HG03039 (cell line): ENCODE measurements around the gene ADSS2.
"Not testable (repeated sequence)": the region's sequence is repeated elsewhere in the genome, so short reads cannot be mapped to it uniquely, and the experiment has no call there.

Source experiments
- ATAC-seq: cut with Tn5 transposase; IDR thresholded peaks from one replicate; pipeline ENCODE4 v1.9.1; 2021; ENCODE audit warnings: mild to moderate bottlenecking, moderate library complexity; ENCODE audit not compliant: unreplicated experiment

Gene ADSS2

DNA sequence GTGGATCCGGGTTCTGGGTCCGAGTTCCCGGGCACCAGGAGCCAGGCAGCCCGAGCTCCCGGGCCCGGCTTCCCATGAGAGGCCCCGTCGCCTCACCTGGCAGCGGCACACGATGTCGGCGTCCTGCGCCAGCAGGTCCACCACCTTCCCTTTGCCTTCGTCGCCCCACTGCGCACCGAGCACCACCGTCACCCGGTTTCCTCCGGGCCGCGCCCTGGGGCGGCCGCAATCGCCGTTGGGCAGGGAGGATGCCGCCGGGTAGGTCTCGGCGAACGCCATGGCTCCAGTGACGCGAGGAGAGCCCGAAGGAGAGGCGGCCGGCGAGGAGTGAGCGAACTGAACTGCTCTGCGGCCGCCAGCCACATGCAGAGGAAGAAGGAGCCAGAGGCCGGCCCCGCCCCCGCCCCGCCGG lies at the start of gene ADSS2:
ADSS2 (minus strand) TSS at position 371 of the 412 bp plus-strand sequence; CDS start at position 279, 92 bp downstream.
- ATAC-seq, result peak; percentile 17

DNA sequence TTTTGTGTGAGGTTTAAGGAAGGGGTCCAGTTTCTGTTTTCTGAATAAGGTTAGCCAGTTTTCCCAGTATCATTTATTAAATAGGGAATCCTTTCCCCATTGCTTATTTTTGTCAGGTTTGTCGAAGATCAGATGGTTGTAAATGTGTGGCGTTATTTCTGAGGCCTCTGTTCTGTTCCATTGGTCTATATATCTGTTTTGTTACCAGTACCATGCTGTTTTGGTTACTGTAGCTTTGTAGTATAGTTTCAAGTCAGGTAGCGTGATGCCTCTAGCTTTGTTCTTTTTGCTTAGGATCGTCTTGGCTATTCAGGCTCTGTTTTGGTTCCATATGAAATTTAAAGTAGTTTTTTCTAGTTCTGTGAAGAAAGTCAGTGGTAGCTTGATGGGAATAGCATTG lies 48.8 kb upstream of the ADSS2 start:
- ATAC-seq, result not testable (repeated sequence)

DNA sequence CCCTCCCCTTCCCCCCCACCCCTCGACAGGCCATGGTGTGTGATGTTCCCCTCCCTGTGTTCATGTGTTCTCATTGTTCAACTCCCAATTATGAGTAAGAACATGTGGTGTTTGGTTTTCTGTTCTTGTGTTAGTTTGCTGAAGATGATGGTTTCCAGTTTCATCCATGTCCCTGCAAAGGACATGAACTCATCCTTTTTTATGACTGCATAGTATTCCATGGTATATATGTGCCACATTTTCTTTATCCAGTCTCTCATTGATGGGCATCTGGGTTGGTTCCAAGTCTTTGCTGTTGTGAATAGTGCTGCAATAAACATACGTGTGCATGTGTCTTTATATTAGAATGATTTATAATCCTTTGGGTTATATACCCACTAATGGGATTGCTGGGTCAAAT lies 47.8 kb upstream of the ADSS2 start:
- not testable (repeated sequence) for ATAC-seq

DNA sequence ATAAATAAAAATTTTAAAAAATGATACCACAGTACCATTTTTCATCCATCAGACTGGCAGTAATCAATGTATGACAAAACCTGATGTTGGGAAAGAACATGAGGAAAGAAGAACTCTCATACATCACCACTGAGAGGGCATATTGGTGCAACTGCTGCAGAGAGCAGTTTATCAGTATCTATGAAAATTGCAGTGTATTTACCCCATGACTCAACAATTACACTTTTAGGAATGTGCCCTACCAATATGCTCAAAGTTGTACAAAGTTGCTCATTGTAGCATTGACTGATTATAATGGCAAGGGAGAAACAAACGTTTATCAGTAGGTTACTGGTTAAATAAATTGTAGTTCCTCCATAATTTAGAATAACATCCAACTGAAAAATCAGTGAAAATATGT lies 46.1 kb upstream of the ADSS2 start:
- no peak for ATAC-seq

DNA sequence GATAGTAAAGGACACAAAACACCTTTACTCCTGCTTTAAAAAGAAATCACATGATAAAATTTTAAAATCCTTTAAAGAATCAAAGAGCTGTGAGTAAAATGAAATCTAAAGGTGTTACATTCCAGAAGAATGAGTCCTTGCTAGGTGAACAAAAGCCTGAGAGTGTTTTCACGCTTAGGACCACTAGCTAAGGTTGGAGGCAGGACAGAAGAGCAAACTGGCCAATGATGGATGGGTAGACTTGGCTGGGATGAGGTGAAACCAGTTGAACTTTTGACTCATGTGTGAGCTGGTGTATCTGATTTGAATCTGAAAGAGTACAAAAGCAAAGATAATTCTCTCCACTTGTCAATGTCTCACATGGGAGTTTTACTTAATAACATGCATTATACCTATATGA lies 44.5 kb upstream of the ADSS2 start:
- no peak for ATAC-seq

DNA sequence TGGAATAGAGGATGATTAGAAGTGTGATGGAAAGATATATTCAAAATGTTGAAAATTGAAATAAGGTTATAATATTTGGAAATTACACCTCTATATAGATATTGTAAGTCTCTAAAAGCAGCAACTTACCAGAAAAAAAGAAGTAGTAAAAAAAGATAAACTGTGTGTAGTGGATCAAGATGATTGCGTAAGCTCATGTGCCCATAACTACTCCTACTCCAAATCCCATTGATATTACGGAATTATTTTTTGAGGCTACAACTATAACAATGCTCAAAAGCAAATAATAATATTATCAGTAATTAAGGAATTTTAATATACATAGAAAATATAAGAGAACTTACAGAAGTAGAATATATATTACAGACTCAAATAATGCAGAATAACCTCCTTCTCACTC lies 42.9 kb upstream of the ADSS2 start:
- ATAC-seq, result no peak

DNA sequence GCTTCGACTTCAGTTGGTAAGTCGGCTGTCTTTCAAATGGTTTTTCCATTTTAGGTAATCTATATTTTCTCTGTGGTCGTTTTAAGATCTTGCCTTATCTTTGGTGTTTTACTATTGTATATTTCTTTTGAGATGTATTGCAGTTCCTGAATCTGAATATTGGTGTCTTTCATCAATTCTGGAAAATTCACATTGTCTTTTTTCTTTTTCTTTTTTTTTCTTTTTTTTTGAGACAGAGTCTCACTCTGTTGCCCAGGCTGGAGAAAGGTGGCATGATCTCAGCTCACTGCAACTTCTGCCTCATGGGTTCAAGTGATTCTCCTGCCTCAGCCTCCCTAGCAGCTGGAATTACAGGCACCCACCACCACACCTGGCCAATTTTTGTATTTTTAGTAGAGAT lies 33.3 kb upstream of the ADSS2 start:
- not testable (repeated sequence) for ATAC-seq

DNA sequence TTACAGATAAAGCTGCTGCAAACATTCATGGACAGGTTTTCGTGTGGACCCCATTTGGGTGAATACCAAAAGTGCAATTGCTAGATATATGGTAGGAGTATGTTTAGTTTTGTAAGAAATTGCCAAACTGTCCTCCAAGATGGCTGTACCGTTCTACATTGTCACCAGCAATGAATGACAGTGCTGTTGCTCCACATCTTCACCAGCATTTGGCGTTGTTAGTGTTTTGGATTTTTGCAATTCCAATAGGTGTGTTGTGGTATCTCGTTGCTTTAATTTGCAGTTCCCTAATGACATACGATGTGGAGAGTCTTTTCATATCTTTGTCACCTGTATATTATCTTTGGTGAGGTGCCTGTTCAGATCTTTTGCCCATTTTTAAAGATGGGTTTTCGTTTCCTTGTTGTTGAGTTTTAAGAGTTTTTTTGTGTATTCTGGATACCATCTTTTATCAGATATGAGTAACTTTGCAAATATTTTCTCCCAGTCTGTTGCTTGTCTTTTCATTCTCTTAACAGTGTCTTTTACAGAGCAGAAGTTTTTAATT lies 21.4 kb upstream of the ADSS2 start:
- no peak for ATAC-seq

DNA sequence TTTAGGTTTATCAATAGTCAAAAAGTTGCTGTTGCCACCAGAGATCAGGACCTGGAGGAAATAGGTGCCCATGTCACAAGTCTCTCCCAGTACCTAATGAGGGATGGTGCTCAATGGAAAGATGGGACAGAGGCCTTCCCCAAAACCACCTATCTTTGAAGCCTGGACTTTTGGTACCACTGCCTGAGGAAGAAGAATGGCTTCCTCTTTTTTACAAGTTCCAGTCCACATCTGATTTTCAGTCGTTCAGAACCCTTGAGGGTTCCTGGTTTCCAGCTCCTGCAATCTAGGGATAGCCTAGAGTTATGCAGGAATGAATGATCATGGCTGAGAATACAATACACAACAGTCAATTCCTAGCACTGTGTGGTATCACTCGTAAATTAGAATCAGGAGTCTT lies 15.0 kb upstream of the ADSS2 start:
- no peak for ATAC-seq

DNA sequence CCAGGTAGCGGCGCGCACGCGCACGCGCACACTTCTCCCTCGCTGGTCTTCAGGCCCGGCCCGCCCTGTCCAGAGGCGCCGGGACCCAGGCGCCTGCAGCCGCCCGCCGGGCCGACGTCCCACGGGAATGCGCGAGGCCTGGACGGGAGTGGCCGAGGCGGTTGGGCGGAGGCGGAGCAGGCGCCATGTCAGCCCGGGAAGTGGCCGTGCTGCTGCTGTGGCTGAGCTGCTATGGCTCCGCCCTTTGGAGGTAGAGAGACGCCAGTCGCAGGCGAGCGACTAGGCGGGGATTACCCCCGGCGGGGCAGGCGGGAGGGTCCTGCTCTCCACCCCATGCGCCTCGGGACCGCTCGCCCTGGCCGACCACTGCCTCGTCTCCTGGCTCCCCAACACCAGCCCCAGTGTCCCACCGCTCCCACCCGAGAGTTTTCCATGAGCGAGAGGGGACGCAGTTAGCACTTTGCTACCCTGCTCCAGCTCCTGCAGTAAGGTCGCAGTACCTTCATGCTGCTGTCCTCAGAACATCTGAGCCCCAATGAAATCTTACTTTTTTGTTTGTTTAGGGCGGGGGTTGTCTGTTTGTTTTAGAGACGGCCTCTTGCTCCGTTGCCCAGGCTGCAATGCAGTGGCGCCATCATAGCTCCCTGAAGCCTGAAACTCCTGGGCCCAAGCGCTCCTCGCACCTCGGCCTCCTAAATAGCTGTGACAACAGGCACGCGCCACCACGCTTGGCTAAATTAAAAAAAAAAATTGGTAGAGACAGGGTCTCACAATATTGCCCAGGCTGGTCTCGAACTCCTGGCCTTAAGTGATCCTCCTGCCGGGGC lies 9.7 kb upstream of the ADSS2 start, which contains the start of gene CATSPERE:
CATSPERE (plus strand) TSS at position 29 of the 827 bp plus-strand sequence; CDS start at position 186, 157 bp downstream.
- peak; percentile 98 for ATAC-seq

DNA sequence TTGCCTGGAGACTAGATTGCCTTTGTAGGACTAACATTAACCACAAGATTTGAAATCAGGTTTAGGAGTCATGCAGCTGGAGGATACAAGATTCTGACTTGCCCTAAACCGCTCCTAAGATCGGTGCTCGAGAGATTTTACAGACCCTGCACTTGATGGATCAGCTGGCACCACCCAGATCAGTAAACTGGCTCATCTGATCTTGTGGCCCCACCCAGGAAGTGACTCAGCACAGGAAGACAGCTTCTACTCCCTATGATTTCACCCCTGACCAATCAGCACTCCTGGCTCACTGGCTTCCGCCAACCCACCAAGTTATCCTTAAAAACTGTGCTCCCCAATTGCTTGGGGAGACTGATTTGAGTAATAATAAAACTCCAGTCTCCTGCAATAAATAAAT lies 8.5 kb upstream of the ADSS2 start:
- ATAC-seq, result no peak

DNA sequence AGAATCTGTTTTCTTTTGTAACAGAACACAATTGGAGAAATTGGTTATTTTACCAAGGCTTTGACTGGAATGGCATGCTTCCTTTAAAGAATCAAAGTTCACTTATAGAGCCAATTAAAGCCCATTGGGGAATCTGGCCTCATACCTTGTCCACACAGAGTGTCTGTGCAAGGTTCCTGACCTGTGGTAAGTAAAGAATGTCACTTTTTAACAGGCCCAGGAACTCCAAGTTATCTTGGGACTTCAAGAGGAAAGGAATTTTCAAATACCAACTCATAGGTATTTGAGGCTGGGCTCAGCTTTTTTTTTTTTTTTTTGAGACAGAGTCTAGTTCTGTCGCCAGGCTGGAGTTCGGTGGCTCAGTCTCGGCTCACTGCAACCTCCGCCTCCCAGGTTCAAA lies 7.1 kb upstream of the ADSS2 start:
- ATAC-seq, result no peak

DNA sequence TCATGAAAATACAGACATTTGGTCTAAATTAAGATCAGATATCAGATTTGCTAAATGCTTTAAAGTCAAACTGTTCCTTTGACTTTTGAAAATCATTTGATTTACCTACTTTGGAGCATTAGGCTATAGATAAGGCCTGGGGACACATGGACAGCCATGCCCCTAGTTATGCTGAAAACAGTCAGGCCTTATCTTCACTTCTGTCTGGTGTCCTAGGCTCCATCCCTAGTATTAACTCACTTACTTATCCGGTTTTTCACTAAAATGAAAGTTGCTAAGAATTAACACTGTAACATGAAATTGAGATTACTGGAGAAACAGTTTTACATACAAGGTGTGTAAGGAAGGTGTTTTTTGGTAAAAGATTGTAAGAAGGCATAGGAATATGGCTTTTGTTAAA lies 4.9 kb upstream of the ADSS2 start:
- no peak for ATAC-seq

DNA sequence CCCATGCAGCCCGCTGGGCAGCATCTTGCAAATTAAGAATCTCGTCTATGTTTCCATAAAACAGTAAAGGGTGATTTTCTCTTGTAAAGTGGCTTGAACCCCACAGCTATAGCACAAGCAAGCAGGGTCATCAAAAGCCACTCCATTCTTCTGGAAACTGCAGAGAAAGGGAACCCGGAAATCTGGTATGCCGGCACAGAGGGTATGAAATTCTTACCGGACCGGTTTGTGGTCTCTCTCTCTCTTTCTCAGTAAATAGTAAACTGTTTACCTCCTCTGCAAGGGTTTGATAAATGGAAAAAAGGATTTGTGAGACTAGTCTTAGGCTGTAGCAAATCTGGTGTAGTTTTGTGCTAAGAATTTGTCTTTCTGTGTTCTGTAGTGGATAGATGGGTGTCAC lies 2.7 kb upstream of the ADSS2 start:
- ATAC-seq, result no peak

DNA sequence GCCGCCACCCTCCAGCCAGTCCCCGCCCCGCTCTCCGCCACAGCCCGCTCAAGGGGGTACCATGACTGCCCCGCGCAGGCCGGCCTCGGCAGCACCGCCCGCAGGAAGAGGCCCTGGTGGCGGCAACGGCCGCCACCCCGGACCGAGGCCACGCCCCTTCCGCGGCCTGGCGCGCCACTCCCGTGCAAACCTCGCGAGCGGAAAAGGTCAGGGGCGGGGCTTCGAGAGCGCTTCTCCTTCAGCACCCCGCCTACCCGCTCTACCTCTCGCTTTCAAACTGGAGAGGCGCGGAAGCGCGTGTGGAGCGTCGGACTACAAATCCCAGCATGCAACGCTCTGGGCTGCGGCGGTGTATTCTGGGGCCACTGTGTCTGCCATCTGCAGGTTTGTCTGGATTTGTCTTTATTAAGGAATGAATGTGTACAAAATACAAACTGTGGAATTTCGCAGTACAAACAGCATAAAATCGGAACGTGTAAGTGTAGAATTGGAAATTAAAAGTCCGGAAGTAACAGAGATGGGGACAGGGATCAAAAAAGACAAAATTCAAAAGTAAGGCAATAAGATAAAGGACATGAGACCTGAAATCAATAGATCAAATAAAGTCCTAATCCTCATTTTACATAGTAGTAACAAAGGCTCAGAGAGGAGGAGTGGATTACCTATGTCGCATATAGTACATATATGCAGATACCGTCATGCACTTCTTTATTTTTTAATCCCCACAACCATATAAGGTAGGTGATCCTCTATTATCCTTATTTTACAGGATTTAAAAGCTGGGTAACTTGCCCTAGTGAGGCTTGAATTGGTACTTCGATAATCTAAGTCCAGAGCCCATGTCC lies 464 bp upstream of the ADSS2 start:
- peak; percentile 96 for ATAC-seq

DNA sequence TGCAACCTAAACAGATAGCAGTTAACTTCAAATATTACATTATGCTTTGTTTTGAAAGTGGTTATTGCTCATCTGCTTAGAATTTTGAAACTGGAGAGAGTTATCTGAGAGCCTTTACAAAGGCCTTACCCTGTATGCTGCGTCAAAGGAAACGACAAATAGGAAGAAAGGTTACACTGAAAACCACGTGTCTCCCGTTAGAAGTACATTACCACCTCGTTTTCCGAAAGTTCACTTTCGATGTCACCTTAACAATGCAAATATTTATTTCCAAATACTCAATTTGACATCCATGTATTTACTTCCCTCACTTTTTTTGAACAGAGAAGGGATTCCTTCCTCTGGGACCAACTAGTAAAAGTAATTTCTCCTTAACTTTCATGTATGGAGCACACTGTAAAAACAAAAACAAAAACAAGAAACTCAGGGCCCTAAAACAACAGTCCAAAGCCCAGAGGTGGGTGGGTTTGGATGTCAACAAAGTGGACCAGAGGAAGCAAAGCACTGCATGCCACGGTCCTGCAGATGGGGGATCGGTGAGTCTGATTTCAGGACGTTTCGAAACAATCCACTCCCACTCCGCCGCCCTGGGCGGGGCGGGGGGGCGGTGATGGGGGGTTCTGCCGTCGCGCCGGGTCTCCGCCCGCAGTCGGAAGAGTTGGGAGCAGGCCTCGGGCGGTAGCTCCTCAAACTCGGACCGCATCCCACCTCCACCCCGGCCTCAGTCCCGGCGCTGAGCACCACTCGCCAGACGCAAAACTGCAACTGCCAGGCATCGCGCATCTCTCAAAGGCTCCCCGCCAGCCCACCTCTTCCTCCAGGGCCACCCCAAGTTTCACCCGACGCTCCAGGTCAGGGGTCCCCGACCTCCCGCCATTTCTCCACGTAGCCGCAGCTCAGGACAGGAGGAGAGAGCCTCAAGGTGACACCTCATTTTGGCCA lies 841 bp downstream of the ADSS2 start:
- no peak for ATAC-seq

DNA sequence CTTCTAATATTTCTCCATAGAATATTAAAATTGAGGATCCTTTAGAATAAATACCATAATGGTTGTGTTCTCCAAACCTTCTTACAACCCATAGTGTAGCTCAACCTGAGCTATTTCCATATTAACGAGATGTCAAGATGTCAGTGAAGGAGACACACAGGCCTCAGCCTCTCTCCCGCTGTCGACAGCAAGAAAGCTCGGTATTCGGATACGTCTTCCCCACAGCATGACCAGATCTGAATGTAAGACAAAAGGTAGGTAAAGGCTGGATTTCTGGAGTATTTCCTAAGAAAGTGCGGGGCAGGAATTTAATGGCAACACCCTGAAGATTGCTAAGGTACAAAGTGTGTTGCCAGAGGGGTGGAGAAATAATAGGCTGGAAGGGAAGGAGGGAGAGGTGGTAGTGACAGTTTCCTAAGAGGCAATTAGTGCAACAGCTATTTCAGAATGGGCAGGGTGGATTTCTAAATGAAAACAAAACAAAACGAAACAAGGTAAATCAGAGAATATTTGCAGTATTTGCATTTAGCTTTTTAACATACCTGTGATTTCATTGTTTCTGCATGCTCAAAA lies 1.7 kb downstream of the ADSS2 start:
- ATAC-seq, result no peak

DNA sequence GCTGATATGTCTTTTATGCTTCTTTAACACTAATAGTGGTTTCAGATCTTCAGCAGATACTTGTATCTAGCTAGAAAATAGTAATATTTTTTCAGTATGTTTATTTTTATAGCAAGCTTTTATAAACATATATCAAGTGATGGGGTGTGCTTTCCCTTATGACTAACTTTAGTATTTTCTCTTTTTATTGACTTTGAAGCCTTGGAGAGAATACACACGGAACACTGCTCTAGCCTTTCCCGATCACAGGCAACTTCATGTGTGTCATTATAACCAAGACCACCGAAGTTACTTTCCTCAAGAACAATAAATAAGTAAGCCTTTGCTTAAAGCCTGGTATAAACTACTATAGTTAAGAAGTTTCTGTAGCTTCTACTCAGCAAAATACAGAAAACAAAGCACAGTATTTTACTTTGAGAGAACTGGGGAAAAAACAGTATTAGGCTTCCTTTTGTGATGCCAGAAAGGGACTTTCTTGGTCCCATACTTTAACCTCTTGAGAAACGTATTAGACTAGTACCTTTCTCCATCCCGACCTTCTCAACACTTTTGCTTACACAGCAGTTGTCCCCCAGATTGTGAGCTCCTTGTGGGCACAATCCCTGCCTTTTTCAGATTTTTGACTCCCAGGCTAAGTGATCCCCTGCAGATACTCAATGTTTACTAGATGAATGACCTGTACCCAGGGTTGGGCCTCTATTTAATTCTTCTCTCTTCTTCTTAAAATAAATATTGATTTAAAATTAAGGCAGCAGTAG lies 3.3 kb downstream of the ADSS2 start:
- ATAC-seq, result no peak

DNA sequence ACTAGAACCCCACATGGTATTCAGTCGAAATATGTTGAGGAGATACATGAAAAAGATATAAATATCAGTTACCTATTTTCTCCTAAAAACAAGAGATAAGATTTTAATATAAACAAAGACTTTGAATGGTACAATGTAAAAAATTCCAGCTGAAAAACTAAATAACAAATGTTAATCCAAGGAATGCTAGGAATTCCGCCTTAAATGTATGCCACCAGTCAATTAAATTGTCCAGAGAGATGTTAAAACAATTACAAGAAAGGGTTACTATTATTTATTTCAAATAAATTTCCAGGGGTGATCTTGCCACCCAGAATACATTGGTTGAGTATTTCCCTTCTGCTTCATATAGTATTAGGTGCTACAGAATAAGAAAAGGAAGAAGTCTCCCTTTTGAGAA lies 4.2 kb downstream of the ADSS2 start:
- no peak for ATAC-seq
